NCI-H1417 (cell line): Measurements from ENCODE around the gene ALLC.

ENCODE experiments used
- DNase-seq, 3 experiments: peaks; one replicate each; lab custom pipeline; 2025; lab: John Stamatoyannopoulos, UW

The ALLC gene

DNA sequence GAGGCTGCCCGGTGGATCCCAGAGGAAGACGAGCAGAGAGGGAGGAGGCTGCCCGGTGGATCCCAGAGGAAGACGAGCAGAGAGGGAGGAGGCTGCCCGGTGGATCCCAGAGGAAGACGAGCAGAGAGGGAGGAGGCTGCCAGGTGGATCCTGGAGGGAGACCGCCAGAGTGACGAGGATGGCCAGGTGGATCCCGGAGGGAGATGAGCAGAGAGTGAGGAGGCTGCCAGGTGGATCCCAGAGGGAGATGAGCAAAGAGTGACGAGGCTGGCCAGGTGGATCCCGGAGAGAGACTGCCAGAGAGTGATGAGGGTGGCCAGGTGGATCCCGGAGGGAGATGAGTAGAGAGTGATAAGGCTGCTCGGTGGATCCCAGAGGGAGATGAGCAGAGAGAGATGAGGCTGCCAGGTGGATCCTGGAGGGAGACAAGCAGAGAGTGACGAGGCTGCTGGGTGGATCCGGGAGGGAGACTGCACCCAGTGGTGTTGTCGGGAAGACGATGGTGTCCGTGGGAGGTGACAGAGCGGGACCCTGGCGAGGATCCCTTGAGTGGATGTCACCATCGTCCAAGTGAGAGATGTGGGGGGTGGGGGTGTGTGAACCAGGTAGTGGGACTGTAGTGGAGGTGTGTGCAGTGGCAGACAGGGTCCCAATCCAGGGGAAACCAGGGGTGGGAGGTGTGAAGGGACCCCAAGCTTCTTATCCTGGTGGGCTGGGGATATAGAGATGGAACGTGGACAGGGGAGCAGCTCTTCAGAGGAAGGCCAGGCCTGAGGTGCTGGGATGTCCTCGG is 67.7 kb downstream of the ALLC start:
- no peak for DNase-seq

DNA sequence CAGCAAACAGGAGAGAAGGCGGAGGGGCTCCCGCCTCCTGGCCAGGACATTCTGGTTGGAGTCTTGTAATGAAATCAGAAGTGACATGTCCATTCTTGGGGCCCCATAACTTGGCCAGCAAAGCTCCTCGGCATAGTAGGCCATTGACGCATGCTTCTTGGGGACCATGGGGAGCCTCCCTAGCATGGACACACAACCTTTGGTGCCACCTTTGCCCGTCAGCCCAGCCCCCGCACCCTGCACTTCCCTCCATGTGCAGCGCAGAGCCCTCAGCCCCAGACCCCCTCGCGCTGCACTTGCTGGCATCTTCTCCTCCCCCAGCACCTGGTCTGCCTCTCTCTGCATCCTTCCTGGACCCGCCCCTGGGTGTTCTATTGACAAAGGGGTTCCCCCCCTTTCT is 68.5 kb downstream of the ALLC start:
- peak in 1 of 3 experiments; percentile 33 for DNase-seq

DNA sequence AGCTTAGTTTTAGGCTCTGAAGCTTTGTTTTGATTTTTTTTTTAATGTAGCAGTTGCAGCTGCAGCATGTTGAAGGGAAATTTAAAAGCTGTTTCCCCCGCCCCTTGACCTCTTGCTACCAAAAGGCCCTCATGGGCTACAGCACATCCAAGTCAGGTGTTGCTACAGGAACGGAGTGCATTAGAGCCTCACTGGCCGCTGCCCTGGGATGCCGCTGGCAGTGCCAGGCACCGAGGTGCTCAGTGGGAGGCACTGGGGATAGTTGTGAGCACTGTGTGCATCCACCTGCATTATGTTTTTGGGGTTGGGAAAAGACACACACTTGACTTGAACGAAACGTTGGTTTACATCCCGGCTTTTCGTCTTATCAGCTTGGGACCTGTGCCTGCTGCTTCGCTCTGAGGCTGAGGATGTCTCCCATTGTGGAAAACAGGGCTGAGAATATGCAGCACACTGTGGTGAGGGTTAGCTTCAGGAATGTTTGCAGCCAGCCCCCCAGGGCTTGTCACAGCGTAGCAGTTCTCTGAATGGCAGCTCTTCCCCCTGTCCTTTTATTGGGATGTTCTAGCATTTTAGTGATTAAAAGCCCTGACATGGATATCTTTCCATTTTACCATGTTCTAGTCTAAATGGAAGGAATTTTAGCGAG is 69.5 kb downstream of the ALLC start:
- peak in 2 of 3 experiments; percentile 42 to 63 for DNase-seq

DNA sequence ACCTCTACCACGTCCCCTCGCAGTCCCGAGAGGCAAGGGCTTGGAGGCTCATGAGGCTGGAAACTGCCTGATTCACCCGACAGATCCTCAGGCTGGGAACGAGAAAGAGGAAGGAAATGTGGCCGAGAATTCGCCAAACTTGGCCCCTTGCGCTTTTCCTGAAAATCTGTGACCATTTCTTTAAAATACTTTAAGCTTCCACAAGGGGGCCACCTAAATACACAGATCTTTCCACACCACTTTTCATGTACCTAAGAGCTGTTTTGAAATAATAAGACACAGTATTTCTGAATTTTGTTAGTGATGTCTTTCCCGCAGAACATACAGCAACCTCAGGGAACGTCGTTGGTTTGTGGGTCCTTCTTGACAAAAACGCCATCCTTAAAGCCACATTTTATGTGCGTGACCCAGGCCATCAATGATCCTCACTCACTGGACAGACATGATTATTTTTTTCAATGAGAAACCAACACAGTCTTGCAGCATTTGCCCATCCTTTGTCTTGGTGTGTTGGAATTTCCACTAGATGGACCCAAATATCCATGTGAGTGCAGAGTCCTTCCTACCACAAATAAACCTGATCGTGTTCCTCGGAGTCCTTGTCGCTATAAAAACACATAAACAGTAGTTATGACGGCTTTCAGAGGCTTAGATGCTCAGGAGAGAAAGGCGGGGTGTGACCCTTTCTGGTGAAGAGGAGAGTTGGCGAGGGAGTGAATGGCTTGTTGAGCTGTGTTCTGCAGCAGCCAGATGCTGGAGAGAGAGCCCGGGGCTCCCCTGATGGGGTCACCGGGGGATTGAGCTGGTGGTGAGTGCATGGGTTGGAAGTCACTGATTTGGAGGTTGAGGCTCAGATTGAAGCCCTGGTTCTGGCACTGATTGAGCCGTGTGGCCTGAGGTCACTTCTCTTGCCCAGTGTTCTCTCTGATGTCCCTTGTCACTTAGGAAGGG is 70.4 kb downstream of the ALLC start:
- DNase-seq, result peak; percentile 76 to 91 (median 78)

DNA sequence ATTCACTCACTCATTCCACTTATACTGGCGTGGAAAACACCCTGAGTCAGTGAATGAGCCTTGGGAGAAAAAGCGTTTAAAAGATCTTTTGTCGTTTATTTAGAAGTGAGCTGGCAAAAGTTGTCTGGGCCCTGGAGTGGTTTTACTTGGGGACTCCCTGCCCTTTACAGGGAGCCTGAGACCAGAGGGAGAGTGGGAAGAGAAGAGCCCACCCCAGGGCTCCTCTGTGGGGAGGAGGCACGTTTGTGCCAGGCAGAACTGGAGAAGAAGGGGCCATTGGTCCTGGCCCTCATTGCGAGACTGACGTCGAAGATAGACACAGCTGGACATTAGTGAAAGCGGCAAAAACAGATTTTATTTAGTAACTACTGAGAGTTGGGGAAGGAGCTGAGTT is 71.1 kb downstream of the ALLC start:
- no peak for DNase-seq

DNA sequence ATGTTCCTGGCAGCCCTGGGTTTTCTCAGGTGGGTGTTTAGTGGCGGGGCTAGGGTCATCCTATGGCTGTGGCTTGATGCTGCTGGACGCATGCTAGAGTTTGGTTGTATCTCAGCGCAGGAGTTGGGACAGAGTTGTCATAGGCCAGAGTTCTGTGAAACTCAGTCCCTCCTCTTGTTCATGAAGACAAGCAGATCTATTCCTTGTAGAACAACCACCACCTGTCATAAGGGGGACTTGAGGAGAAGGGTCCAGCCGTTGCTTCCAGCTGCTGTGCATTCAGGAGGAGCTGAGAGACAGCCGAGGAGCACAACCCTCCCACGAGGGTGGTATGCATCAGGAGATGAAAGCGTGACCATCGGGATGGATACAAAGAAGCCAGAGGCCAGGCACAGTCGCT is 71.8 kb downstream of the ALLC start:
- no peak for DNase-seq

DNA sequence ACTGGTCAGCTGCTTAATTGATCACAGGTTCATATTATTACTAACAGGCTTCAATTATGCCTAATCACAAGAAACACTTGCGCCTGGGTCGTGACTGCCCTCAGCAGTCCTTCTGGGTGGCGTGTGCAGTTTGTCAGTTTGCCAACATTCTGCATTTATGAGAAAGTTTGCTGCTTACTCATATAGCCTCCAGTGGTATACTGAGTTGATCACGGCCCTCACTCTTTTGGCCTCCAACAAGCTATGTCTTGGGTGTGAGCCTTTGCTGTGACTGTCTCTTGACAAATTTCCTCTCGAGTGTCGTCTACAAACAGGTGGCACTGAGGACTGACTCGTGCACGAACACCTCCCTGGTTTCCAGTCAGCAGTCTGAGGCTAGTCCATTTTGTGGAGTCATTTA is 72.6 kb downstream of the ALLC start:
- DNase-seq, result no peak

DNA sequence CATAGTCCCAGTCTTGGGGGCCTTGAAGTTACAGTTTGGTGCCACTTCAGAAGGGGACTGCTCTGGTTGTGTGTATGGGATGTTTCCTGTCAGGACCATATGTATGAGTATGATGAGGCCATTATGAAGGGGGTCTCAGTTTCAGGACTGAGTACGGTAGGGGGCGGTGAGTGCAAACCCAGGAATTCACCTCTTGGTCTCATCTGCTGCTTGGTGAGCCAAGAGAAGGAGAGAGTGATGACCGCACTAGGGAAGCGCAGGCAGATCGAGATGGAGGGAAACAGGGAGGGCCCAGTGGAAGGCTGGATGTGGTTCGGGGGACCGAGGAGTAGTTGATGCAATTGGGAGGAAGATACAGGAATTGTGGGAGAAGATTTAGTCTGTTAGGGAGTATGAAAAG is 73.8 kb downstream of the ALLC start:
- DNase-seq, result no peak

DNA sequence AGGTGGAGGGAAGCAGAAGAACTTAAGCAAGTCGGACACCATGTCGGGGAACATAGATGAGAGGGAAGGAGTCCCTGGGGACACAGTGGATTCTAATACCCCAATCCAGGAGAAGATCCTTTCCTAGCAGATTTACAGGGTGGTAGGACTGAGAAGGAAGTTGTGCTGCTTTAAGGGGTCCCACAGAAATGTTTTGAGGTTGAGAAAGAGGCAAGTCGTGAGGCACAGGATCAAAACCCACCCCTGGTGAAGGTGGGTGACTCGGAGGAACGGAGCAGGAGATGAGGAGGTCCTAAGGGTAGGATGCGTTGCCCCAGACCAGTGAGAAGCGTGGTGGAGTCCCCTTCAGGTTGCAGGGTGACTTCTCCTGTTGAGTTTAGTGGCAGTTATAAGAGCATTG is 78.1 kb downstream of the ALLC start:
- no peak for DNase-seq

DNA sequence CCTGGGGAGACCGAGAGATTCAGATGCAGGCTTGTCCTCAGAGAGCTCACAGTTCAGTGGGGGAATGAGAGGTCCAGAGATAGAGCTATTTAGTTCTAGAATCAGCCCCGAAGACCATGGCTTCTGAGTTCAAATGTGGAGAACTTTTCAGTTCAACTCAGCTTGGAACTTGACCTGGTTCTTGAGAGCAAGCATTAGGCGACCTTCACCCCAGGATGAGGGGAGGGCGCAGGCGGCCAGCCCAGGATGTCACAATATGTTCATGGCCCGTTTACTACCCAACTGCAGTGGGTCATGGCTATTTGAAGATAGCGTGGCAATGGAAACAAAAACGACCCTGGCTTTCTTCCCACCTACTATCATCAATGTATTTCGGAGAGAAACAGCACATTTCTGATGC is 79.1 kb downstream of the ALLC start:
- DNase-seq, result no peak

DNA sequence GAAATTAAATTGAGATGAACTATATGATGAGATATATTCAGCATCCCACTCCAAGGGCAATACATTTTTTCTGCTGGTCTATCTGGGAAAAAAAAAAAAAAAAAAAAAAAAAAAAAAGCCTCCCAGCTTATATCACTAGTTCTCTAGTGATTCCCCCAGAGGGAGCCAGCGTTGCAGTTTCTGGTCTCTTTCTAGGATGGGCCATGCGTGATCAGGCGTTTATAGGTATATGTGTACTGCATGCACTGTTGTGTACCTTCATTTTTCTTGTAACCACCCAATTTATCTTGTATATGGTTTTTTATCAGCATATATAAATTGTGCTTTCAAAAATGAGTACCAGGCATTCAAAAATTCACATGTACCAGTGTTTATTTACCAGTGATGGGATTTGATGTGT is 80.5 kb downstream of the ALLC start:
- peak in 2 of 3 experiments; percentile 51 to 60 for DNase-seq

DNA sequence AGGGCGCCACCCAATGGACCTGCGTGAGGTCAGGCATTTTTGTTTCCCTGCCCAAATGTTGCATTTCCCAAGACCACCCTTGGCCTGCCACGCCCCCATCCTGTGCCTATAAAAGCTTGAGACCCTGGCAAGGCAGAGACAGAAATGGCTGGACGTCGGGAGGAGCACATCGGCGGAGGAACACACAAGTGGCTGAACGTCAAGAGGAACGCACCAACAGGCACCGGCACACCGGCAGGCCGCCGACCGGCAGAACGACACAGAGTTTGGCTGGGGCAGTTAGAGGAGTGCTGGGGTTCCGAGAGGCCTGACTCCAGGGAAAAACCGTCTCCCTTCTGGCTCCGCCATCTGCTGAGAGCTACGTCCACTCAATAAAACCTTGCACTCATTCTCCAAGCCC is 81.3 kb downstream of the ALLC start:
- DNase-seq, result no peak

DNA sequence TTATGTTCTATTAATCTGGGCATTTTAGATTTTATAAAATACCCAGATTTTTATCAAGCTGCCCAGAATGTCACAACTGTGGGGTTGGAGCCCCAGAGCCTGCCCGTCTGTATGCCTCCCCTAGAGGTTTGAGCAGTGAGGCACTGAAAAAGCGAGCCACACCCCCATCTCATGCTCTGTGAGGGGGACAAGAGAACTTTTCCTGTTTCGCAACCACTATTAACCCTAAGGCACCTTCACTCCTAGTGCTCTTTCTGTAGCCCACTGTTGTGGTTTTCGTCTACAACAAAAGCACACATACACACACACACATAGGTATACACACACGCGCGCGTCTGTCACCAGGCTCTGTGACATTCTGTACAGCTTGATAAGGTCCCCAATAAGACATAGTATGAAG is 83.4 kb downstream of the ALLC start:
- DNase-seq, result no peak

DNA sequence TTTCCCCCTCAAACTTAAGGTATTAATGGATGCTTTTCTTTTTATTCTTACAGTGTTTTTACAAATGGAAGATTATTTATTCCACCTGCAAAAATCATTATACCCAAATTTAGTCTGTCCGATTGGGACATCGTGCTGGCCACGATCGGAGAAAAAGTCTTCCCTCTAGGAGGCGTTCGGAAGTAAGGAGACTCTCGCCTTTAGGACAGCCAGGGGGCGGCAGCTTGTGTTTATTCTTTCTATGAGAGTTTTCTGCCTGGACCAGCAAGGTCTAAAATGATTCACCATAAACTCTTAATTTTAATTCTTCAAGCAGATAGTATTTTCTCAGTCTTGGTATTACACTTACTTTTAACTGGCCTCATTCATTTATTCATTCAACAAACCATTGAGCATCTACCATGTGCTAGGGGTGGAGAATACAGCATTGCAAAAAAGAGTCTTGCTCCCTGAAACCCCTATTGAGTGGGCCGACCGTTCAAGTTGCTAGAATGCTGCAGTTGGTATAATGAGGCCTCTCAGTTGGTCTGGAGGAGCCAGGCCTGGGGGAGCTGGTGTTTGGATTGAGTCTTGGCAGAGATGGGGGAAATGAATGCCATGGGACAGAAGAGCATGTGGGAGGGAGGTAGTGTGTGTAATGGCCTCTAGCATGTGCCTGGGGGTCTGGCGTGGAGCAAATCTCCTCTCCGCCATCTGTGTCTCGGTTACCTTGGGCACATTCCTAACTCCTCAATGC is 84.0 kb downstream of the ALLC start:
- no peak for DNase-seq

DNA sequence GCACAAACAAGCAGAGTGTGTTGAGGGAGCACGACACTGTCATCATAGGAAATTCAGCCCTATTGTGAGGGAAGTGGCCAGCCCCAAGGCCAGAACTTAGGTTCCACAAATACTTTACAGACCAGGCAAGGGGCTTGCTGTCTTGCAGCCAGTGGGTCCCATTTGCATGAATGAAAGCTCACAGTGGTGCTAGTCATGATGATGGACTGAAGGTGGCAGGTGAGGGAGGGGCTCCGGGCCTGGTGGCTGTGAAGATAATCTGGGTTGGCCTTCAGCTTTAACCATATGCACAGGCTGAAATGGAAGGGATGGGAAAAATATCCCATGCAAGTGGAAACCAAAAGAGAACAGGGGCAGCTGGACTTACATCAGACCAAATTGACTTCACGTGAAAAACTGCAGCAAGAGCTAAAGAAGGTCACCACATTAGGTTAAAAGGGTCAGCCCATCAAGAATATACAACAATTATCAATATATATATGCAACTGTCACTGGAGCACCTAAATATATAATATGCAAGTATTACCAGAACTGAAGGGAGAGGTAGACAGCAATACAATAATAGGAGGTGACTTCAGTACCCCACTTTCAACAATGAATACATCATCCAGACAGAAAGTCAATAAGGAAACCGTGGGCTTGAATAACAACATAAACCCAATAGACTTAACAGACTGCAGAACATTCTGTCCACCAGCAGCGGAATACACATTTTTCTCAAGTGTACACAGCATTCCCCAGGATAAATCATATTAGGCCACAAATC is 84.9 kb downstream of the ALLC start:
- no peak for DNase-seq

DNA sequence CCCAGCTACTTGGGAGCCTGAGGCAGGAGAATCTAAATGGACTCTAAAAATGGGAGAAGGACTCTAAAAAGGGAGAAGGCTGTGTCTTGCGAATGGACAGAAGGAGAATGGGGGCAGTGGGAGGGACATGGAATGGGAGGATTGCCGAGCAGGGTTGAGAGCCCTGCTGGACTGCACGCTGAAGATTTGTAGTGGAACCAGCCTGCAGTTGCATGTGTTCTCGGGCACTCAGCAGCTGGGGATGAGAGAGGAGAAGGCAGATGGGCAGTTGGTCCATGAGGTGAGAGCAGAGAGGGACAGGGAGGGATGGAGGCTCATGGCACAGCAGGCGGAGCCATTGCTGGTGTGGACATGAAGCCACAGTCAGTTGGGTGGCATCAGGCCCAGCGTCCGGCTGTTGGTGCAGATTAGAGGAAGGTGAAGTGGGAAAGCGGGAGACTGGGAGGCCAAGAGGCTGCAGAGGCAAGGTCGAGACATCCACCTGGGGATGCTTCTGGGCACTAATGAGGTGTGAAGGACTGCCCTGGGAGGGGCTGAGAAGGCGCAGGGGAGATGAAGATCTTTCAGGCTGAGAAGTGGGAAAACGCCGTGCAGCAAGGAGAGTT is 86.1 kb downstream of the ALLC start:
- no peak for DNase-seq

DNA sequence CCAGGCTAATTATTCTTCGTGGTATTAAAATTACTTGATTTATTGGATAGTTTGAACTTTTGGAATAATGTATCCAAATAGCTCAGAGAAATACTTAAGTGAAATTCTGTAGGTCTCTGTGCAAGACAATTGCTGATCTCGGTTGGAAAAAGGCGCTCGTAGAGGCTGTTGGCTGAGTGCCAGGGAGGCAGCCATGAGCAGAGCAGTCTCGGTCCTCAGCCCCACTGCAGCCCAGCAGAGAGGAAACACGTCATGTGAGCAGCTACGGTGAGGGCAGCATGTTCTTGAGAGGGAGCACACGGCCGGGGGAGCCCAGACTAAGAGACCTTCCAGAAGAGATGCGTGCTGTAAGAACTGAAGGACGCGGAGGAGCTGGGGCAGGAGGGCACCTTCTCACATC is 87.9 kb downstream of the ALLC start:
- DNase-seq, result peak in 2 of 3 experiments; percentile 9 to 16

DNA sequence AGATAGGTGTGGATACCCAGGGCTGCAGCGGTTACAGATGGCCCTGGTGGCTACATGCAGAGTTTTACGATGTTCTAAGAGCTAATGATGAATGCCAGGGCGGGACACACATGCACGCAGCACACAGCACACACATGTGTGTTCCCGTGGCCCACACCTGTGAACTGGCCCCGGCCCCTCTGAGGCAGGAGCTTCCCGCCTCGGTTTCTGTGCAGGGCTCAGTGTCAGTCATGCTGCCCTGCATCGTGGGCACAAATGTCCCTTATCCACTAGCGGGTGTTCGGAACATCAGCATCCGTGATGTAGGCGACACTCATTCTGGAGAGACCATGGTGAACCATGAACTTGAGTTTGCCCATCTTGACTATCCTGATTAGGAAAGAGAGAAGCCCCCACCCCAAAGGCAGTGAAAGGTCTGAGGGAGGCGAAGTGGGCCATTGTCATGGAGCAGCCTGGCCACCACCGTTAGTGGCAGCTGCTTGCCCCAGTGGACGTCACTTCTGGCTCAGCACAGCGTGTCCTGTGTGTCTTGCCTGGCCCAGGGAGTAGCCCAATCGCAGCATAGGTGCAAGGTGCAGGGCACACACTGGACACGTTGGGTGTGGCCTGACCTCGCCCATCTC is 89.1 kb downstream of the ALLC start:
- no peak for DNase-seq

DNA sequence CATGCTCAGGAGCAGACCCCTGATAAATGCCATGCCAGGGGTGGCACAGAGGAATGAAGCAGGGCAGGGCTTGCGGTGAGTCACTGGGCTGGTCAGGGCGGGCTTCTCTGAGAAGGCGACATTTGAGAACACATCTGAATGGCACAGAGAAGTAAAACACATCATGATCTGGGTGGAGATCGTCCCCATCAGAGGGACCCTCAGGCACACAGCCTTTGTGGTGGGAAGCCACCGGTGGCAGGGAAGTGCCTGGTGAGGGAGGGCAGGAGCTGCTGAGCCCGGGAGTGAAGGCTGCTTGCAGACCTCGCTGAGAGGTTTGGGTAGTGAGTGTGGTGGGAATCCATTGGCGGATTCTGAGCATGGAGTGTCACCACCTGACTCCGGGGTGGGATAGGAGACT is 89.8 kb downstream of the ALLC start:
- DNase-seq, result no peak

DNA sequence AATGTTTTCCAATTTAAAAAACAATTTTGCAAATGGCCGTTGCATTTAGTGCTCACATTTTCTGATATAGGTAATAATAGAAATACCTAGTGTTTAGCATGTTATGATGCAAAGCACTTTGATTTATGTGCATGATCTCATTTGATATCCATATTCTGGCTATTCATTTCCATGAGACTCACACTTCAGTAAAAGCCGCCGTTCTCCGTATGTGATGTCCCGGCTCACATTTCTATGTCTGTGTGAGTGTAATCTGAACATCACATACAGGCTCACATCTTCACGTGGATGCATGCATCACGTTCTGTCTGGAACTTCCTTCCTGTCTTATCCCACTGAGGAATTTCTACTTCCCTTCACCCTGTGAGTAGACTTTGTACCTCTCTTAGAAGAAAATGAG is 91.2 kb downstream of the ALLC start:
- no peak for DNase-seq
